Erythroblast (primary cell): ENCODE data around the gene LGALS14.

Experiments used
- GATA1 ChIP-seq: IDR thresholded peaks from 2 replicates; pipeline ENCODE4 v1.6.1; 2011; ENCODE audit warnings: low read depth, mild to moderate bottlenecking, control low read depth, low read length, moderate library complexity
- POLR2A ChIP-seq: IDR thresholded peaks from 2 replicates; pipeline ENCODE4 v1.6.1; 2011; ENCODE audit warnings: mild to moderate bottlenecking, low read length

GRCh38 chr19:39681416-39681815, 22.9 kb upstream of the LGALS14 start:
- TF ChIP-seq POLR2A (no peak), GATA1 (no peak)
